K562 treated with DMSO at 1 percent for 4 hours (cell line): Measurements from ENCODE around the gene APLF. TPM values are rescaled to one million over a fixed set of nuclear protein-coding genes. Genes with fewer than 3 reads are reported as not detected.

Experiments
- total RNA-seq: library from RNA; unstranded; fragments of 300-600 nt; gene quantifications from 2 replicates; pipeline ENCODE4 v1.2.3, GENCODE V29; 2022; ENCODE audit not compliant: insufficient read depth

The APLF gene
- 0.81 and 1.2 TPM in 2 replicates for total RNA-seq

GRCh38 chr2:68467077-68467960 is at the start of gene APLF, which contains the start of gene FBXO48:
Gene APLF, plus strand, starts transcription at chr2:68467585. Its CDS starts 147 bp downstream, at chr2:68467732.
Gene FBXO48, minus strand, starts transcription at chr2:68467294. Its CDS starts 2,149 bp downstream, at chr2:68465145.

Other genes with a start within 250 kb of the APLF start
- 28.0 and 34.6 TPM in 2 replicates for gene PPP3R1, start 215.1 kb upstream of the APLF start, total RNA-seq
- 1.5 and 1.6 TPM in 2 replicates for gene CNRIP1, start 147.6 kb upstream of the APLF start, total RNA-seq
- gene PLEK, start 102.3 kb upstream of the APLF start, total RNA-seq: 1.1 and 1.7 TPM in 2 replicates
- 0.76 and 1.2 TPM in 2 replicates for gene FBXO48, start 291 bp upstream of the APLF start, total RNA-seq
- gene PROKR1, start 176.0 kb downstream of the APLF start, total RNA-seq: 0.46 TPM in 1 of 2 replicates, not detected in the other